Measurements from ENCODE around the gene INSYN1.

DNA sequence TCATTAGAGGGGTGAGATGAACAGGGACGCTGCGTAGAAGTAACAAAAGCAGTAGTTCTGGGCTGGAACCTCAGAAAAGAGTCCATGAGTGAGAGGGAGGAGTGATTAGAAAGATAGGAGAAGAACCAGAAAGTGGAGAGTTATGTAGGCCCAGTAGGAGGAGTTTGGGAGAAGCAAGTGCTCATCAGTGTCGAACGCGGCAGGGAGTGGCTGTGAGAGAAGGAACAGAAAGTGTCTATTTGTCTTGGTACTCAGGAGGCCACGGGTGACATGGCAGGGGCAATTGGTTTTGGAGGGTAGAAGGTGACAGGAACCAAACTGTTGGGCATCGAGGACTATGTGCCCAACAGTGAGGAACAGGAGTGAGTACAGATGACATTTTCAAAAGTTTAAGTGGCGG, 1.3 kb upstream of the INSYN1 start:
- TF ChIP-seq, protein P1, sequence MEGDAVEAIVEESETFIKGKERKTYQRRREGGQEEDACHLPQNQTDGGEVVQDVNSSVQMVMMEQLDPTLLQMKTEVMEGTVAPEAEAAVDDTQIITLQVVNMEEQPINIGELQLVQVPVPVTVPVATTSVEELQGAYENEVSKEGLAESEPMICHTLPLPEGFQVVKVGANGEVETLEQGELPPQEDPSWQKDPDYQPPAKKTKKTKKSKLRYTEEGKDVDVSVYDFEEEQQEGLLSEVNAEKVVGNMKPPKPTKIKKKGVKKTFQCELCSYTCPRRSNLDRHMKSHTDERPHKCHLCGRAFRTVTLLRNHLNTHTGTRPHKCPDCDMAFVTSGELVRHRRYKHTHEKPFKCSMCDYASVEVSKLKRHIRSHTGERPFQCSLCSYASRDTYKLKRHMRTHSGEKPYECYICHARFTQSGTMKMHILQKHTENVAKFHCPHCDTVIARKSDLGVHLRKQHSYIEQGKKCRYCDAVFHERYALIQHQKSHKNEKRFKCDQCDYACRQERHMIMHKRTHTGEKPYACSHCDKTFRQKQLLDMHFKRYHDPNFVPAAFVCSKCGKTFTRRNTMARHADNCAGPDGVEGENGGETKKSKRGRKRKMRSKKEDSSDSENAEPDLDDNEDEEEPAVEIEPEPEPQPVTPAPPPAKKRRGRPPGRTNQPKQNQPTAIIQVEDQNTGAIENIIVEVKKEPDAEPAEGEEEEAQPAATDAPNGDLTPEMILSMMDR (IDR thresholded peaks at IDR 0.05), result no peak
- TF ChIP-seq POLR2A (IDR thresholded peaks at IDR 0.05) (no peak), POLR2AphosphoS5 (IDR thresholded peaks at IDR 0.05) (no peak)

Measured in sigmoid colon (tissue), 4 donors.